Measurements from ENCODE around the gene HSPB7.
A peak's percentile ranks its signal among the peaks of the same experiment; 100 is the strongest.

The HSPB7 gene

GRCh38 chr1:15968172-15968571 is 49.7 kb downstream of the HSPB7 start:
- Histone ChIP-seq H3K9ac (ENCODE audit: low read depth in 1 of 2, low read length in 2 of 2) (no peak overlapping the region), H3K4me3 (ENCODE audit: low read length in 2 of 2) (no peak overlapping the region), H3K9me3 (ENCODE audit: control insufficient read depth in 2 of 2, low read length in 2 of 2) (no peaks in the 10 kb centered on the region), H3K27ac (ENCODE audit: low read depth in 2 of 2, low read length in 2 of 2) (no peak overlapping the region), H3K27me3 (ENCODE audit: control insufficient read depth in 2 of 2, insufficient read depth in 2 of 2, low read length in 2 of 2) (no peaks in the 10 kb centered on the region), H3K4me1 (ENCODE audit: control insufficient read depth in 2 of 2, insufficient read depth in 2 of 2, low read length in 2 of 2) (peaks cover 10 to 12% of the 10 kb centered on the region in 2 donors), H3K36me3 (ENCODE audit: control insufficient read depth in 2 of 2, insufficient read depth in 2 of 2, low read length in 2 of 2) (peaks cover 27 to 28% of the 10 kb centered on the region in 2 donors)

- H3K36me3 ChIP-seq (ENCODE audit: control insufficient read depth in 2 of 2, insufficient read depth in 2 of 2, low read length in 2 of 2), result peaks cover 17 to 19% of the 10 kb centered on the region in 2 donors
- H3K27me3 ChIP-seq (ENCODE audit: control insufficient read depth in 2 of 2, insufficient read depth in 2 of 2, low read length in 2 of 2), result no peaks in the 10 kb centered on the region
- peaks cover 10 to 13% of the 10 kb centered on the region in 2 donors for H3K4me1 ChIP-seq (ENCODE audit: control insufficient read depth in 2 of 2, insufficient read depth in 2 of 2, low read length in 2 of 2)
- H3K4me3 ChIP-seq (ENCODE audit: low read length in 2 of 2), result no peak overlapping the region
- H3K27ac ChIP-seq (ENCODE audit: low read depth in 2 of 2, low read length in 2 of 2), result no peak overlapping the region
- H3K9ac ChIP-seq (ENCODE audit: low read depth in 1 of 2, low read length in 2 of 2), result no peak overlapping the region
- H3K9me3 ChIP-seq (ENCODE audit: control insufficient read depth in 2 of 2, low read length in 2 of 2), result no peaks in the 10 kb centered on the region
Observed at GRCh38 chr1:15966956-15967344, 50.9 kb downstream of the HSPB7 start.

GRCh38 chr1:15966081-15966955 is 51.5 kb downstream of the HSPB7 start:
- no peak overlapping the region for H3K9ac ChIP-seq (ENCODE audit: low read depth in 1 of 2, low read length in 2 of 2)
- no peaks in the 10 kb centered on the region for H3K27me3 ChIP-seq (ENCODE audit: control insufficient read depth in 2 of 2, insufficient read depth in 2 of 2, low read length in 2 of 2)
- H3K27ac ChIP-seq (ENCODE audit: low read depth in 2 of 2, low read length in 2 of 2), result no peak overlapping the region
- no peaks in the 10 kb centered on the region for H3K9me3 ChIP-seq (ENCODE audit: control insufficient read depth in 2 of 2, low read length in 2 of 2)
- peak overlapping the region in 1 of 2 donors; percentile 17 for H3K4me3 ChIP-seq (ENCODE audit: low read length in 2 of 2)
- peaks cover 13 to 17% of the 10 kb centered on the region in 2 donors for H3K36me3 ChIP-seq (ENCODE audit: control insufficient read depth in 2 of 2, insufficient read depth in 2 of 2, low read length in 2 of 2)
- H3K4me1 ChIP-seq (ENCODE audit: control insufficient read depth in 2 of 2, insufficient read depth in 2 of 2, low read length in 2 of 2), result peaks cover 10 to 13% of the 10 kb centered on the region in 2 donors

GRCh38 chr1:15965228-15965767 is 52.5 kb downstream of the HSPB7 start:
- H3K27me3 ChIP-seq (ENCODE audit: control insufficient read depth in 2 of 2, insufficient read depth in 2 of 2, low read length in 2 of 2), result no peaks in the 10 kb centered on the region
- peak overlapping the region in 1 of 2 donors; percentile 17 for H3K4me3 ChIP-seq (ENCODE audit: low read length in 2 of 2)
- no peak overlapping the region for H3K9ac ChIP-seq (ENCODE audit: low read depth in 1 of 2, low read length in 2 of 2)
- no peaks in the 10 kb centered on the region for H3K9me3 ChIP-seq (ENCODE audit: control insufficient read depth in 2 of 2, low read length in 2 of 2)
- peaks cover 10 to 13% of the 10 kb centered on the region in 2 donors for H3K4me1 ChIP-seq (ENCODE audit: control insufficient read depth in 2 of 2, insufficient read depth in 2 of 2, low read length in 2 of 2)
- no peak overlapping the region for H3K27ac ChIP-seq (ENCODE audit: low read depth in 2 of 2, low read length in 2 of 2)
- H3K36me3 ChIP-seq (ENCODE audit: control insufficient read depth in 2 of 2, insufficient read depth in 2 of 2, low read length in 2 of 2), result peaks cover 13 to 17% of the 10 kb centered on the region in 2 donors

Measured in mucosa of rectum (tissue), 2 donors.